T-cell (primary cell): ENCODE measurements around the gene LRTM2. TPM values are rescaled to one million over a fixed set of nuclear protein-coding genes. Genes with fewer than 3 reads are reported as not detected.
A peak's percentile ranks its signal among the peaks of the same experiment; 100 is the strongest.

Source experiments
- ATAC-seq, 4 experiments: fragments of 200-7000 bp in 3 of 4; fragments of 150-1000 bp in 1 of 4; cut with Tn5 transposase; replicated peaks in 1 of 4; 1 replicate in 3 of 4; 2 replicates in 1 of 4; pipeline ENCODE4 v1.10.0; 2021; ENCODE audit warnings: moderate library complexity in 3 of 4, mild to moderate bottlenecking in 2 of 4, moderate number of reproducible peaks in 1 of 4
- CTCF ChIA-PET, 2 donors: fragments of 300-600 bp; sonication (Branson Sonifier 250); formaldehyde crosslinking; loops; one replicate each; lab custom pipeline; 2022; ENCODE audit warnings: antibody characterized with exemption in 2 of 2; lab: Charles Lee
- POLR2A ChIA-PET, 2 donors: fragments of 300-600 bp; sonication (Branson Sonifier 250); formaldehyde crosslinking; loops; one replicate each; lab custom pipeline; 2022; ENCODE audit warnings: antibody characterized with exemption in 2 of 2; lab: Charles Lee
- DNase-seq, 35 experiments: peaks; one replicate each; pipeline versions ENCODE4 v3.0.0 to v3.0.0-alpha.2; 2013 to 2023
- H3K27ac ChIP-seq: one replicate; pipeline ENCODE4 v1.5.1; 2013; ENCODE audit warnings: low read length
- H3K27me3 ChIP-seq, 2 experiments: replicated peaks in 1 of 2; 1 replicate in 1 of 2; 2 replicates in 1 of 2; pipeline versions ENCODE4 v1.6.1 to v1.7.0; 2013; ENCODE audit warnings: low read length in 1 of 2, mixed read lengths in 1 of 2; ENCODE audit not compliant: control insufficient read depth in 2 of 2, insufficient read depth in 2 of 2; ENCODE audit errors: extremely low read depth in 1 of 2
- H3K36me3 ChIP-seq, 2 donors: 1 replicate in 1 of 2; 2 replicates in 1 of 2; pipeline versions ENCODE4 v1.6.1 to v1.7.0; 2013; ENCODE audit warnings: low read length in 1 of 2; ENCODE audit not compliant: control insufficient read depth in 2 of 2, insufficient read depth in 1 of 2; ENCODE audit errors: extremely low read depth in 1 of 2
- H3K4me1 ChIP-seq, 2 experiments: 1 replicate in 1 of 2; 2 replicates in 1 of 2; pipeline versions ENCODE4 v1.6.1 to v1.7.0; 2013; ENCODE audit warnings: low read length in 2 of 2, mixed read lengths in 1 of 2; ENCODE audit not compliant: insufficient read depth in 2 of 2, control insufficient read depth in 1 of 2; ENCODE audit errors: extremely low read depth in 1 of 2
- H3K4me3 ChIP-seq, 2 donors: 1 replicate in 1 of 2; 2 replicates in 1 of 2; pipeline versions ENCODE4 v1.5.1 to v1.7.0; 2013; ENCODE audit warnings: mild to moderate bottlenecking in 2 of 2, low read length in 1 of 2, moderate library complexity in 1 of 2; ENCODE audit not compliant: control insufficient read depth in 1 of 2; ENCODE audit errors: extremely low read depth in 1 of 2
- H3K9me3 ChIP-seq: 2 replicates; pipeline ENCODE4 v1.7.0; 2013
- H3K27ac Mint-ChIP-seq, 2 donors: one replicate each; pipeline ENCODE4 v1.8.0; 2020 to 2021; ENCODE audit warnings: mild to moderate bottlenecking in 2 of 2, mixed read lengths in 2 of 2
- H3K27me3 Mint-ChIP-seq, 2 donors: one replicate each; pipeline ENCODE4 v1.8.0; 2021 to 2022; ENCODE audit warnings: mixed read lengths in 2 of 2
- H3K36me3 Mint-ChIP-seq: one replicate; pipeline ENCODE4 v1.8.0; 2021; ENCODE audit warnings: mixed read lengths
- H3K4me1 Mint-ChIP-seq, 3 donors: one replicate each; pipeline ENCODE4 v1.8.0; 2020 to 2022; ENCODE audit warnings: mixed read lengths in 3 of 3, mild to moderate bottlenecking in 1 of 3
- H3K4me3 Mint-ChIP-seq, 3 donors: one replicate each; pipeline ENCODE4 v1.8.0; 2020 to 2022; ENCODE audit warnings: mild to moderate bottlenecking in 3 of 3, mixed read lengths in 3 of 3, moderate library complexity in 3 of 3
- H3K9me3 Mint-ChIP-seq, 3 donors: one replicate each; pipeline ENCODE4 v1.8.0; 2020 to 2022; ENCODE audit warnings: mixed read lengths in 3 of 3
- WGBS: methylation state at CpG from one replicate; pipeline ENCODE4 v1.1.5; 2013; ENCODE audit warnings: missing lambda C conversion rate; ENCODE audit not compliant: insufficient coverage; 5-methylcytosine and 5-hydroxymethylcytosine counted together
- total RNA-seq, 35 experiments: library from RNA in 6 of 35; stranded (reverse) in 6 of 35; fragments of 120-200 nt in 1 of 35; gene quantifications; one replicate each; pipeline versions ENCODE4 v1.2.1 to v1.2.4 and lab custom pipeline; 2013 to 2026

The LRTM2 gene
- total RNA-seq, 5 donors from 2014 or later (not counting 1 experiment from before 2014, with no cell fraction given) = not detected

DNA sequence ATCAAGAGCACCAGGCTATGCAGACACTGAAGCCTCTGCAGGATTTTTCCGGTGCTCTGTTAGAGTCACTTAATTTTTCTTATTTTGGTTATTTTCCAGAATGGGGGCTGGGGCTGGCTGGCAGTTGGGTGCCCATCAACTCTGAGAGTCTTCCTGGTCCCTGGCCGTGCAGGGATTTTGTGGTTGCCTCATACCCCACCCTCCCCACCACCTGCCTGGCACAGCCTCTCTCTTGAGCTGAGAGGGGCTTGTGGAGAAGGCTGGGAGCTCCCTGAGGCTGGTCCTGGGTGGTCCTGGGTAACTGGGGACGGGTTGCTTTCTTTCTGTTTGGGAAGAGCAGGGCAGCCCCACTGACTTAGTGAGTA lies 23.3 kb downstream of the LRTM2 start:
- WGBS = 60% methylated on average over 1 of the region's 3 CpGs
- ChIA-PET CTCF (no interaction called here), POLR2A (no interaction called here)
- peaks cover 0 to 31% of the 10 kb centered on the region in 2 experiments for H3K27me3 ChIP-seq
- no peak overlapping the region for H3K27ac Mint-ChIP-seq
- no peaks in the 10 kb centered on the region for H3K9me3 Mint-ChIP-seq
- H3K4me3 ChIP-seq = no peak overlapping the region
- H3K4me3 Mint-ChIP-seq = no peak overlapping the region
- peaks cover 0 to 2% (median 0%) of the 10 kb centered on the region in 3 donors for H3K4me1 Mint-ChIP-seq
- ATAC-seq (no peak), DNase-seq (peak in 1 of 35 experiments; percentile 15)
- H3K9me3 ChIP-seq = no peaks in the 10 kb centered on the region
- peaks cover 4 to 17% of the 10 kb centered on the region in 2 donors for H3K27me3 Mint-ChIP-seq
- H3K36me3 Mint-ChIP-seq = no peaks in the 10 kb centered on the region
- H3K27ac ChIP-seq = no peak overlapping the region
- H3K4me1 ChIP-seq = no peaks in the 10 kb centered on the region
- no peaks in the 10 kb centered on the region for H3K36me3 ChIP-seq

DNA sequence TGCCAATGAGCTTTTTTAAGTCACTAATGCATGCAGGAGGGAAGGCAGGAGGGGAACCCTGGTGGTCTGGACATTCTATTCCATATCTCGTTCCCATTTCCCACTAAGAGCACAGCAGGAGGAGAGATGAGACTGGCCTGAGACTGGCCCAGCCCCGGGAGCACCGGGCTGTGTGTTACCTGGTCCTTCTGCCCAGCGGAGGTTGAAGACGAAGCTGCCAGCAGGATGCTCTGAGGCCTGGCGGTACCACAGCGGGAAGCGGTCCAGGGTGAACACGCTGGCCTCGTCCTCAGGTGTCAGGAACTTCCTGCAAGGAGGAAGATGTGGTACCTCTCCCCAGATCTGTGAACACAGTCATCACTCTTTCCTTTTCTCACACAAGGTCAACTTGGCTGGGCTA lies 23.9 kb downstream of the LRTM2 start:
- CTCF ChIA-PET = no interaction called here
- H3K36me3 Mint-ChIP-seq = no peaks in the 10 kb centered on the region
- Histone ChIP-seq H3K4me3 (no peak overlapping the region), H3K27me3 (peaks cover 0 to 27% of the 10 kb centered on the region in 2 experiments), H3K27ac (no peak overlapping the region), H3K4me1 (no peaks in the 10 kb centered on the region), H3K9me3 (no peaks in the 10 kb centered on the region), H3K36me3 (no peaks in the 10 kb centered on the region)
- peaks cover 4 to 17% of the 10 kb centered on the region in 2 donors for H3K27me3 Mint-ChIP-seq
- no peak overlapping the region for H3K4me3 Mint-ChIP-seq
- POLR2A ChIA-PET = no interaction called here
- no peak for ATAC-seq
- H3K9me3 Mint-ChIP-seq = no peaks in the 10 kb centered on the region
- H3K27ac Mint-ChIP-seq = no peak overlapping the region
- peaks cover 0 to 2% (median 0%) of the 10 kb centered on the region in 3 donors for H3K4me1 Mint-ChIP-seq
- DNase-seq = peak in 1 of 35 experiments; percentile 17
- 83% methylated on average over 8 of the region's 10 CpGs for WGBS

DNA sequence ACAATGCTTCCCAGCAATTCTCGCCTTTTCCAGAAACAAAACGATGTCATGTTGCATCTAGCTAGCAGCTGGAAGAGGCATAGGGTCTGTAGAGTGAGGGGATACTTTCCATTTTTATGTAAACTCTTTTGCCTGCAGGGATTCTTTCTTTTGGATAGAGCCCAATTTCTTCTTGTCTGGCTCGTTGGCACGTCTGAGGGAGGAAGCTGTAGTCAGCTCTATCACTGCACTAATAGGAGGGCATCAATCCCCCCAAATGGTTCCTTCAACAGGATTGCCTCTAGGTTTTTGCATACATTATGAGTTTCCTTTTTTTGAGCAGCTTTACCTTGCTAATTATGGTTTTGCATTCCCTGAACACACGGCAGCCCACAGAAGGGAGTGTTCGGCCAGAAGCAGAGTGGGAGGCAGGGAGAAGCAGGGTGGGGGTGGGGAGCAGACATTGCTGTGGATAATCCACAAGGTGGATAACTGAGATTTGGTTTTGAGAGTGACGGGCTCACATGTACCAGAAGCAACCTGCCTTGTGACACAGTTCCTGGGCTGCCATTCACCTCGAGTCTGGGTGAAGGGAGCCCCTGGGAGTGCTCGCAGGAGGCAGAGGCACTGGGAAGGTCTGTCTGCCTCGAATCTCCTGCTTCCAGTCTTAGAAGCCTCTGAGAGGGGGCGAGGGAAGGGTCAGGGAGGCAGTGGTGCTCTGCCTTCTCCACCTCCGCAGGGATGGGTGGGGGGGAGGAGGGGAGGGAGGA lies 24.5 kb downstream of the LRTM2 start:
- Histone ChIP-seq H3K4me3 (no peak overlapping the region), H3K4me1 (no peaks in the 10 kb centered on the region), H3K36me3 (no peaks in the 10 kb centered on the region), H3K9me3 (no peaks in the 10 kb centered on the region), H3K27me3 (peaks cover 0 to 26% of the 10 kb centered on the region in 2 experiments), H3K27ac (no peak overlapping the region)
- H3K4me1 Mint-ChIP-seq = peaks cover 0 to 2% (median 0%) of the 10 kb centered on the region in 3 donors
- no peaks in the 10 kb centered on the region for H3K36me3 Mint-ChIP-seq
- peaks cover 4 to 17% of the 10 kb centered on the region in 2 donors for H3K27me3 Mint-ChIP-seq
- H3K27ac Mint-ChIP-seq = no peak overlapping the region
- H3K4me3 Mint-ChIP-seq = no peak overlapping the region
- WGBS = 73% methylated on average over 6 of the region's 12 CpGs
- POLR2A ChIA-PET = no interaction called here
- ATAC-seq (no peak), DNase-seq (peak in 1 of 35 experiments; percentile 10)
- no peaks in the 10 kb centered on the region for H3K9me3 Mint-ChIP-seq
- CTCF ChIA-PET = no interaction called here

DNA sequence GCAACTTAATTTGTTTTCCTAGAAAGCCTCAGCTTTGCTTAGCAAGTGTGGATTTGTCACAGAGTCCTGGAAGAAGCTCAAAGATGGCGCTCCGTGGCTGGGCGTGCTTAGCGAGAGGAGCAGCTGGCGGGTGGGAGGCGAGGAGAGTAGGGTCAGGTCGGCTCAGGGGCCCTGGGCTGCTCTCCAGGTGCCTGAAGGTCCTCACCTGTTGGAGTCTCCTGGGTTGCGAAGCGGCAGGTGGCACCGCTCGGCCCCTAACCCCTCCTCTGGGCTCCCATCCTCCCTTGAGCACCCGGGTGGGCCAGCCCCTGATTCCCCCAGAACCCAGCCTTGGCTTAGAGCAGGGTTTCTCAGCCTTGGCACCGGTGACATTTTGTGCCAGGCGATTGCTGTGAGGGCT lies 25.1 kb downstream of the LRTM2 start:
- no peak for ATAC-seq
- Mint-ChIP-seq H3K4me3 (no peak overlapping the region), H3K27ac (no peak overlapping the region), H3K27me3 (peaks cover 4 to 17% of the 10 kb centered on the region in 2 donors), H3K36me3 (no peaks in the 10 kb centered on the region), H3K9me3 (no peaks in the 10 kb centered on the region), H3K4me1 (peaks cover 0 to 2% (median 0%) of the 10 kb centered on the region in 3 donors)
- Histone ChIP-seq H3K9me3 (no peaks in the 10 kb centered on the region), H3K27me3 (peaks cover 0 to 26% of the 10 kb centered on the region in 2 experiments), H3K4me3 (no peak overlapping the region), H3K4me1 (no peaks in the 10 kb centered on the region), H3K36me3 (no peaks in the 10 kb centered on the region), H3K27ac (no peak overlapping the region)
- 95% methylated on average over 14 of the region's 14 CpGs for WGBS
- CTCF ChIA-PET = no interaction called here
- POLR2A ChIA-PET = no interaction called here
- DNase-seq = peak in 1 of 35 experiments; percentile 22

DNA sequence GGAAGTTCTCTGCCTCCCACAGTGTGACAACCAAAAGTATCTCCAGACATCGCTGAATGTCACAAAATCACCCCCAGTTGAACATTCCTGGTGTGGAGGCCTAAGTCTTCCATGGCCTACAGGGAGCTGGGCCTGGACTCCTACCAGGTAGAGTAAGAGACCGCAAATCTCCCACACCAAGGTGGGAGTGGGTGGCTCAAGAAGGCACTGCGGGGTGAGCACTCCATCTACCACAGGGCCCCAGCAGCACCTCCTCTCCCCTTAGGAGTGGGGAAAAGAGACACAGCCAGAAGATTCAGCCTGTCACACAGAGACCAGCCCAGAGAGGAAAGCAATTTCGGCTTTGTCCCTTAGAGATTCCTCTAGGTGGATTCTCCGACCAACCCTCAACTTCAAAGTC lies 25.5 kb downstream of the LRTM2 start:
- Mint-ChIP-seq H3K27me3 (peaks cover 4 to 17% of the 10 kb centered on the region in 2 donors), H3K9me3 (no peaks in the 10 kb centered on the region), H3K27ac (no peak overlapping the region), H3K36me3 (no peaks in the 10 kb centered on the region), H3K4me3 (no peak overlapping the region), H3K4me1 (peaks cover 0 to 2% (median 0%) of the 10 kb centered on the region in 3 donors)
- ChIA-PET POLR2A (no interaction called here), CTCF (interaction anchor here in 1 of 2 donors (0.5 kb wide), 1 partner anchor 621 kb away, joined by 3 read pairs; no protein-coding TSS in a partner anchor)
- Histone ChIP-seq H3K4me1 (no peaks in the 10 kb centered on the region), H3K27me3 (peaks cover 0 to 26% of the 10 kb centered on the region in 2 experiments), H3K27ac (no peak overlapping the region), H3K9me3 (no peaks in the 10 kb centered on the region), H3K4me3 (no peak overlapping the region), H3K36me3 (no peaks in the 10 kb centered on the region)
- DNase-seq = no peak
- ATAC-seq = no peak
- 79% methylated on average over 3 of the region's 5 CpGs for WGBS

DNA sequence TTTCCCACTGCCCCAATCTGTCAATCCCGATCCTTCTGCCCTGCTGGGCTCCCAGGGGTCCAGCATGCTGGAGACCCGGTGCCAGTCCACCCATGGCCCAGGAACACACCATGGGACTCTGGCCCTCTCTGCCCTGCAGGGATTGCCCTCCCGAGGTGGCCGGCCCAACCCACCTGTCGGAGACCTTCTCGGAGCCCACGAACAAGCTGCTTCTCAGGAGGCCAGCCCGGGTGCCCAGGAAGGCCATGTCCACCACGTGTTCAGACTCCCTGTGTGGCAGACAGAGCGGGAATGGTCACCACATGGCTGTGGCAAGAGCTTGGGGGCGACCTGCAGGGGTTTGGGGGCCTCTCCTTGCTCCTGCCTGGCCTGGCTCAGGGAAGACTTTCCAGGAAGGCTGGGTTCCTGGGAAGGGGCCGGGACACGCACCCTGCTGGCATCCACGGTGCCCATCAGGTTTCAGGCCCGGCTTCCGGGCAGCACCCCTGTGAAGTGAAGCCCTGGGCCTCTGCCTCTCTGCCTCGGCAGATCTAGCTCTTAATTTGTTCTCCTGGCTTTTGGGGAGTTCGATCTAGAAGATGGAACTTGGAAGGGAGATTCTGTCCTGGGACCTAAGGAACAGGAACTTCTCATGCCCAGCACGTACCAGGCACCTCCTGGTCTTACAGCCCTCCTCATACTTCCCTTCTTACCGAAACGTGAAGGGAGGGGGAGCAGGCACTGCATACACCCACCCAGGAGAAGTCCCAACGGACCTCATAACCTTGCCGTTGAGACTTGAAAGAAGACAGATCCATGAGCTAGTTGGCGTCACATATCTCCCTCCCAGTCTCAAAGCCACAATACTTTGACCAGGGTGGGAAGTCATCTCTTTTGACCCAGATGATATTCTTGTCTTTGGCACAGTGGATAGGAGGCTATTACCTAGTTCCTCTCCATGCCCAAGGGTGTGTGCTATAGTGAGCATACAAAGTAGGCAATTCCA lies 26.3 kb downstream of the LRTM2 start:
- peak in 1 of 35 experiments; percentile 10 for DNase-seq

More for the DNA sequence above, 26.3 kb downstream of the LRTM2 start:
- ATAC-seq = no peak
- H3K4me1 Mint-ChIP-seq = peaks cover 0 to 5% (median 0%) of the 10 kb centered on the region in 3 donors
- Histone ChIP-seq H3K36me3 (no peaks in the 10 kb centered on the region), H3K27me3 (peaks cover 0 to 26% of the 10 kb centered on the region in 2 experiments), H3K4me1 (no peaks in the 10 kb centered on the region), H3K27ac (no peak overlapping the region), H3K9me3 (no peaks in the 10 kb centered on the region), H3K4me3 (no peak overlapping the region)
- WGBS = 72% methylated on average over 17 of the region's 24 CpGs
- POLR2A ChIA-PET = no interaction called here
- H3K36me3 Mint-ChIP-seq = no peaks in the 10 kb centered on the region
- no peak overlapping the region for H3K27ac Mint-ChIP-seq
- no peaks in the 10 kb centered on the region for H3K9me3 Mint-ChIP-seq
- peaks cover 4 to 15% of the 10 kb centered on the region in 2 donors for H3K27me3 Mint-ChIP-seq
- CTCF ChIA-PET = interaction anchor here in 1 of 2 donors (0.5 kb wide), 1 partner anchor 622 kb away, joined by 3 read pairs; no protein-coding TSS in a partner anchor
- H3K4me3 Mint-ChIP-seq = no peak overlapping the region
